Astrocyte of the spinal cord (primary cell): Measurements from ENCODE around the gene TRAPPC2B.

Source experiments
- DNase-seq: peaks from one replicate; pipeline ENCODE4 v3.0.0; 2011; ENCODE audit warnings: low read depth, low spot score
- H3K4me3 ChIP-seq: 2 replicates; pipeline ENCODE4 v1.5.1; 2011; ENCODE audit warnings: low read depth, mild to moderate bottlenecking, low read length, moderate library complexity
- CTCF ChIP-seq: IDR thresholded peaks from 2 replicates; pipeline ENCODE4 v1.5.1; 2012; ENCODE audit warnings: low read depth, mild to moderate bottlenecking, low read length, inconsistent platforms
- in situ Hi-C: cut with HindIII; loops from 2 replicates; pipeline ENCODE4 v1.10.0; 2017; ENCODE audit warnings: low sequenced_read_pairs

The TRAPPC2B gene

GRCh38 chr19:57382806-57383488 is 19.6 kb downstream of the TRAPPC2B start:
- DNase-seq, result no peak
- in situ Hi-C loops, result no loop called here
- no peak for TF ChIP-seq CTCF
- no peak overlapping the region for H3K4me3 ChIP-seq

GRCh38 chr19:57389194-57389729 is 25.9 kb downstream of the TRAPPC2B start:
- peak overlapping the region; percentile 97 for H3K4me3 ChIP-seq
- no peak for DNase-seq
- in situ Hi-C loops, result no loop called here
- no peak for TF ChIP-seq CTCF

- in situ Hi-C loops, result no loop called here
- TF ChIP-seq CTCF, result peak; percentile 19
- DNase-seq, result peak; percentile 99
- H3K4me3 ChIP-seq, result peak within 1 kb of the TSS; percentile 97
Measured at GRCh38 chr19:57389730-57390598, 26.6 kb downstream of the TRAPPC2B start, which contains the start of gene ZNF548. Gene ZNF548, plus strand, starts transcription at chr19:57389854. Its CDS starts 246 bp downstream, at chr19:57390100.

GRCh38 chr19:57395710-57396109 is 32.4 kb downstream of the TRAPPC2B start:
- DNase-seq, result no peak
- in situ Hi-C loops, result no loop called here
- TF ChIP-seq CTCF, result no peak
- no peak overlapping the region for H3K4me3 ChIP-seq

- DNase-seq, result no peak
- TF ChIP-seq CTCF, result no peak
- no peak overlapping the region for H3K4me3 ChIP-seq
- in situ Hi-C loops, result no loop called here
Measured at GRCh38 chr19:57398868-57399267, 35.5 kb downstream of the TRAPPC2B start.

- no peak for TF ChIP-seq CTCF
- no peak for DNase-seq
- in situ Hi-C loops, result no loop called here
- no peak overlapping the region for H3K4me3 ChIP-seq
Measured at GRCh38 chr19:57403737-57404563, 40.6 kb downstream of the TRAPPC2B start.
